HUES6 (cell line): Measurements from ENCODE around the gene CUEDC1.
A peak's percentile ranks its signal among the peaks of the same experiment; 100 is the strongest.

ENCODE experiments used
- H3K27ac ChIP-seq: 2 replicates; pipeline ENCODE4 v1.7.0; 2013; ENCODE audit warnings: low read depth, mild to moderate bottlenecking, low read length, inconsistent platforms
- H3K27me3 ChIP-seq: 2 replicates; pipeline ENCODE4 v1.6.1; 2013; ENCODE audit warnings: low read length; ENCODE audit not compliant: control insufficient read depth, insufficient read depth
- H3K36me3 ChIP-seq: 2 replicates; pipeline ENCODE4 v1.6.1; 2013; ENCODE audit warnings: low read length; ENCODE audit not compliant: control insufficient read depth, insufficient read depth
- H3K4me1 ChIP-seq: 2 replicates; pipeline ENCODE4 v1.6.1; 2013; ENCODE audit warnings: low read length; ENCODE audit not compliant: control insufficient read depth, insufficient read depth
- H3K4me3 ChIP-seq: 2 replicates; pipeline ENCODE4 v1.5.1; 2013; ENCODE audit warnings: low read depth, low read length
- H3K9ac ChIP-seq: one replicate; pipeline ENCODE4 v1.6.1; 2013; ENCODE audit warnings: mild to moderate bottlenecking, low read length
- H3K9me3 ChIP-seq: 2 replicates; pipeline ENCODE4 v1.6.1; 2013; ENCODE audit warnings: low read depth, low read length; ENCODE audit not compliant: control insufficient read depth, insufficient read depth

The CUEDC1 gene

DNA sequence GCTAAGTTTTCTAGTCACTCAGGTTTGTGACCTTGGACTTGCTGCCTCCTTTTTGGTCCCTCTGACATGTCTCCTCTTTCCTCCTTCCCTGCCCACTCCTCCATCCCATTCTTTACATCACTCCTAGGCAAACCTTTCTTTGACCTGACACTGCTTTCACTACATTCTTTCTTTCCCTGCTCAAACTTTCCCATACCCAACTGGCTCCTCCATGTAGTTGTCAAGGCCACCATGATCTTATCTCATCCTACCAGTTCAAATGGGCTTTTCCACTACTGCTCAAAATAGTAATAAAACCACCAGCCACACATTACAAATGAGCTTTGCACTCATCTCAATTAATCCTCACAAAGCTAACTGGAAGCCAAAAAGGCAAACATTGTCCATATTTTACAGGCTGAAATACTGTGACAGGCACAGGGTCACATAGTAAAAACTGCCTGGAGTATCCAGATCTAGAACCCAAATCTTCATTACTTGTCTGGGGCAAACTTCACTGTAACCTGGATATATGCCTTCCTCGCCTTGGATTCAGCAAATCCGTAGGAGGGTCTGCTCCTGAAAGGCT lies 119.8 kb downstream of the CUEDC1 start:
- H3K27ac ChIP-seq = no peak overlapping the region
- no peaks in the 10 kb centered on the region for H3K27me3 ChIP-seq
- peaks cover 19% of the 10 kb centered on the region for H3K4me1 ChIP-seq
- H3K36me3 ChIP-seq = peaks cover 26% of the 10 kb centered on the region
- H3K4me3 ChIP-seq = no peak overlapping the region
- no peaks in the 10 kb centered on the region for H3K9me3 ChIP-seq
- H3K9ac ChIP-seq = no peak overlapping the region

DNA sequence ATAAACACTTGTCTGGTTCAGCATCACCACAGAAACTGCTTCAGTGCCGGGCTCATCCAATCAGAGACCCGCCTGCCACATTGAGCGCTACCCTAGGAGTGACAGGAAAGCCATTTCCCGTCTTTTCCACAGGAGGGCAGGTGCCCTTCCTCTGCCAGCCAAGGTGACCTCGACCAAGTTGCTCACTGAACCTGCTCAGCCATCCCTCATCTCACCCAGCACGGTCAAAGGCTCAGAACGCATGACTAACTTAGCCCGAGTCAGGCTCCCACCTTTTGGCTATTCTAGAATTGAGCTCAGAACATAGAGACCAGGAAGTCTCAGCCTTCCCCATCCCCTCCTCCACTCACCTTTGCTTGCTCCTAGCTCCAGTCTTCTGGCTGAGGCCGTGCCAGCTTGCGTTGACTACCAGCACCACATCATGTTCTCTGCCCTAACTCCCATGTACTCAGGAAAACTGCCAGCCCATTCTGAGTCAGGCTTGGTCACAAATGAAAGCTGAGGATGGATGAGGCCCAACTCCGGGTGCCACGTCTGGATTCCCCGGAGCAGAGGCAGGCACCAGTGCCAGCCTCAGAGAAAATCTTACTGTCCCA lies 121.0 kb downstream of the CUEDC1 start:
- Histone ChIP-seq H3K4me1 (peaks cover 19% of the 10 kb centered on the region), H3K36me3 (peaks cover 16% of the 10 kb centered on the region), H3K4me3 (no peak overlapping the region), H3K9ac (no peak overlapping the region), H3K27ac (no peak overlapping the region), H3K9me3 (no peaks in the 10 kb centered on the region), H3K27me3 (no peaks in the 10 kb centered on the region)

DNA sequence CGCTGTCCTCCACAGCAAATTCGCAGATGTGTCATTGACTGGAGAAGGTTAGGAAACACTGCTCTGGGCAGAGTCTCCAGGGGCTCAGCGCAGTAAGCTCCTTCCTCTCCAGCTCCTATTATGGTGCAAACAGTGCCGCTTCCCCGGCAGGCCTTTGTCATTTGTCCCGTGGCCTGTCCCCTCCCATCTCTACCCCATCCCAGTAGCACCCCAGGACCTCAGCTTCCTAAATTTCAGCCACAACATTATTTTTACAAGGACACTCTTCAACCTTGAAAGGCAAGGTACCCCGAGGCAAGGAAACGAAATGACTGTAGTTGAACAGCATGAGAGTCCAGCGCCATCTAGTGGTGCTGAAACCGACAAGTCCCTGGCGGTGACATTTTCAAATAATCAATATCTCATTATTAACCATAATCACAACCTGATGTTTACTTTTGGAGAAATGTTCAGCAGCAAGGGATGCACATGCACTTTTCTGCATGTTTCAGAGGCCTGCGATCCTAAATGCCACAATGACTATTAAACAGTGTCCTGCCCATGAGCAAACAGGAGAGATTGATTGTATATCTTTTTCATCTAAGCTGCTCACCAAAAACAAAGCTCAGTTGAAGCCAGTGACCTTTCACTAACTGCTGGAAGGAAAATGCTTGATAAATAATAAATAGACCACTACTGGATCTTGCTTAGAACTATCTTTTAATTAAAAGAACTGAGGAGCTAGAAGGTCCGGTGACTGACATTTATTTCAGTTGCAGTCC lies 121.9 kb downstream of the CUEDC1 start:
- Histone ChIP-seq H3K27ac (no peak overlapping the region), H3K9me3 (no peaks in the 10 kb centered on the region), H3K4me3 (peak overlapping the region; percentile 58), H3K4me1 (peaks cover 19% of the 10 kb centered on the region), H3K36me3 (peaks cover 7% of the 10 kb centered on the region), H3K9ac (peak overlapping the region; percentile 47), H3K27me3 (no peaks in the 10 kb centered on the region)

DNA sequence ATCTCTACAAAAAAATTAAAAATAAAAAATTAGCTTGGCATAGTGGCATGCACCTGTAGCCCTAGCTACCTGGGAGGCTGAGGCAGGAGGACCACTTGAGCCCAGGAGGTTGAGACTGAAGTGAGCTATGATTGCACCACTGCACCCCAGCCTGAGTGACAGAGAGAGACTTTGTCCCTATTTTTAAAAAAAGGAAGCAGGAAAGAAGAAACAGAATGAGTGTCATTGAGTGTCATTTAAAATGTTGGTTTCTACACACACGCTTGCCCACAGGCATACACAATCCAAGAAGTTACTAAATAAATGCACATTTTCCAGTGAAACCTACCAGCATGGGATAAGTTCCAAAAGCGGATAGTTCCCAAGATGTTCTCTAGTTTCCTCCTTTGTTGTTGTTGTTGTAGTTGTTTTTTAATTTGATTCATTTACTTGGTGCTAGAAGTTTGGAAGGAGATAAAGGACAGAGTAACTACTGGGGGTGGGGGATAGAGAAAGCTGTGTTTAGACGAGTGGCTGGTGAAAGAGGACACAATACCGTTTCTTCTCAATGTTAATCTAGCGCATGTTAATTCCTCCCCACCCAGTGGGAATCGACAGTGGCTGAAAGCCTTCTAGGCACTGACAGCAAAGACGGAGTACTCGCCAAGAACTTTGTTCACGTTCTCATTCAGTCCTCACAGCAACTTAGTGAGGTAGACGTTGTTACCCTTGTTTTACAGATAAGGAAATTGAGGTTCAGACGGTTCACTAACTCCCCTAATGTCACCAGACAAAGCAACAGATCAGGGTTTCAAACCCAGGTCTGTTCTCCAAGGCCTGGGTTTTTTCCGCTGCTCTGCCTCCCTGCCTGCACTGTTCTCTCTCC lies 122.7 kb downstream of the CUEDC1 start:
- Histone ChIP-seq H3K27ac (no peak overlapping the region), H3K4me3 (peak overlapping the region; percentile 58), H3K27me3 (no peaks in the 10 kb centered on the region), H3K4me1 (peaks cover 19% of the 10 kb centered on the region), H3K36me3 (peaks cover 5% of the 10 kb centered on the region), H3K9ac (peak overlapping the region; percentile 47), H3K9me3 (no peaks in the 10 kb centered on the region)

DNA sequence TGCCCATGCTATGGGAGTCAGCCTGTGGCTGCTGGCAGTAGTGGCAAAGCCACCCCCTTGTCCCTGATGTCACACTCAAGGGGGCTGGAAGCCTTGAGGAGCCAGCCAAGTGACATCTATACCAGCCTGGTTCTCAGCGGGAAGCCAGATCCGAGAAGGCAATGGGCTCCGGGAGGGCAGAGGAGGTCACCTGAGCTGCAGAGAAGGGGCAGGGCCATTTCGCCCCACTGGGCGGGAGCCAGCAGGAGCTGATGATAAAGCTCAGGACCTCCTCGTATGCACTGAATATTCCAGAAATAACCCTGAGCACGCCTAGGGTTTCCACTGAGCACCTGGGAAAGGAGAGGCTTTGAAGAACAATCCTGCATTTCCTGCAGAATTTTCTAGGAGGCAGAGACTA lies 124.3 kb downstream of the CUEDC1 start:
- Histone ChIP-seq H3K9ac (no peak overlapping the region), H3K4me3 (no peak overlapping the region), H3K36me3 (no peaks in the 10 kb centered on the region), H3K27me3 (no peaks in the 10 kb centered on the region), H3K4me1 (peaks cover 19% of the 10 kb centered on the region), H3K9me3 (no peaks in the 10 kb centered on the region), H3K27ac (no peak overlapping the region)

DNA sequence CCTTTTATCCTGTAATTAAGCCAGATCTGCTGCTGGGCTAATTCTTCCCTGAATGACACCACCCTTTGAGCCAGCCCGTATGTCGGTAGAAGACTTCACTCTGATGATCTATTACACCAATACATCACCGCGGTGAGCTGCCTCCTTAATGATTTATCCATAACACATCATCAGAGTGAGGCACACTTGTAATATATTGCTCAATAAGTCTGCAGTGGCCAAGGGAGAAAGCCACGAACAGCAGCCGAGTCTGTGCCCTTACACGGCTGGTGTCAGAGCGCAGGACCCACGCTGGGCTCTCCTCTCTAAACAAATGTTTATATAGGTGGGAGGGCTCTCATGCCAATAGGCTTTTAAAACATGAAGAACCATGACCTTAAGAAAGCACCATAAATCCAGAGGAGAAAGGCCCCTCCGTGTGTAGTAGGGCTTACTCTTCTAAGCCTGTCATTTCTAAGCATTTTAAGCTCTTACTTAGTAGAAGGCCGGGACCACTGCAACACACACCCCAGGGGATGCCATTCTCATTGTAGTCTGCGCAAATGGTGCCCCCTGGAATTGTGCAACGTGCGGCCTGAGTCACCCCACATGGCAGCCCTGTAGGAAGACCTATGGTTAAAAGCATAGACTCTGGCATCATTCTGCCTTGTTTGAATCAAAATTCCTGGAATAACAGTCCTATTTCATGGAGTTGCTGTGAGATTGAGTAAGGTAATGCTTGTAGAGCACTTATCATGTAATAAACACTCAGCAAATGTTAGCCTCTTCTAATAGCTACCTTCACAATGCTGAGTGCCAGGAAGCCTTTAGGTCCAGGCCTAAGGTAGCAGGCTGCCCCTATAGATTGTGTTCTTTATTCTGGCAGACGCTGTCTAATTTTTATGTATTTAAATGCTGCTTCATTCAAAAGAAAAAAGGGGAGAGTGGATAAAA lies 131.5 kb downstream of the CUEDC1 start:
- Histone ChIP-seq H3K27me3 (no peaks in the 10 kb centered on the region), H3K4me1 (no peaks in the 10 kb centered on the region), H3K4me3 (no peak overlapping the region), H3K9ac (no peak overlapping the region), H3K9me3 (no peaks in the 10 kb centered on the region), H3K36me3 (no peaks in the 10 kb centered on the region), H3K27ac (no peak overlapping the region)

DNA sequence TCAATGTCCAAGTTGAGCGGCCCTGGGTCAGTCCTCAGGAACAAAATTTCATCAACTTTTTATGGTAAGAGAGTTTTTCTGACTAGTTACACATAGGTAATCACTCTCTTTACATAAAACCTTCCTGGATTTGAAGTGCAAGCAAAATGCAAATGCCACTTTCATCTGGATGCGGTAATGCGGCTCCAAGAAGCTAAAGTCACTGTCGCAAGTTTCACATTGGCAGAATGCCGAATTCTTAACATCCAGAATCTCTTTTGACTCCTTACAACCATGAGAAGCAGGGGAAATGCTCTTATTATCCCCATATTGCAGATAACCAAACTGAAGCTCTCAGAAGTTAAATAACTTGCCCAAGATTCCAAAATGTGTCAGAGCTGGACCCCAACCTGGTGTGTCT lies 135.3 kb downstream of the CUEDC1 start:
- no peak overlapping the region for H3K9ac ChIP-seq
- no peak overlapping the region for H3K27ac ChIP-seq
- H3K9me3 ChIP-seq = no peaks in the 10 kb centered on the region
- H3K36me3 ChIP-seq = no peaks in the 10 kb centered on the region
- H3K4me1 ChIP-seq = no peaks in the 10 kb centered on the region
- H3K27me3 ChIP-seq = no peaks in the 10 kb centered on the region
- no peak overlapping the region for H3K4me3 ChIP-seq

DNA sequence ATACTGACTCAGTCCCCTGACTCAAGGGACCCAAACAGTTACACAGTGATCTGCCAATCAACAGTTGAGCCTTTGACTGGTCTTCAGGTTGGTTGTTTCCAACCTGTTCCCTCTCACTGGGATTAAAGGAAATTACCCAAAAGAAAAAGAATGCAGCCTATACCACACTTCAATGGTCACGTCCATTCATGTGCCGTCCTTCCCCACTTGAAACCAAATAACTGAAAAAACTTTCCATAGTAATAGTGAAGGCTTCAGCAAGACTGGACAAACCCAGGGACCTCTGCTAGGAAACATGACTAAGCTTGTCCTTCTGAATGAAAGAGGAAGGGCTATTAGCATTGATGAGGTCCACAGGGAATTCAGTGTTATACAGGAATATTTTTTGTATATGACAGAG lies 135.9 kb downstream of the CUEDC1 start:
- no peaks in the 10 kb centered on the region for H3K4me1 ChIP-seq
- no peaks in the 10 kb centered on the region for H3K9me3 ChIP-seq
- no peaks in the 10 kb centered on the region for H3K36me3 ChIP-seq
- no peaks in the 10 kb centered on the region for H3K27me3 ChIP-seq
- H3K9ac ChIP-seq = no peak overlapping the region
- no peak overlapping the region for H3K27ac ChIP-seq
- no peak overlapping the region for H3K4me3 ChIP-seq

DNA sequence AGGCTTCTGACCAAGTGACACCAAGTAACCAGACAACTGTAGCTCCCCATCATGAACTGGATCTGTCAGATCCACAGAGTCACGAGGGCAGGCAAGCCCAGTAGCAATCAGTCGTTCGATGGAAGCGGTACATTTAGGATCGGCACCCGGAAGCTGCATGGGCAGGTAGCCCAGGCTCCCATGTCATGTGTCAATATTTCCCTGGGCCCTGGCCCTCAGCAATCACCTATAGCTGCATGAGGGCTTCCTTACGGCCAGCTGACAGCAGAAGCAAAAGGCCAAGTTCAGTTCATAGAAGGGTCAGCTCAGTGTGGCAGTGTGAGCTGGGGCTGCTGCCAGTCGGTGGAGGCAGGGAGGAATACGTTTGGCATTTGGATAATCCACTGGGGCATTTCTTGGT lies 137.1 kb downstream of the CUEDC1 start:
- Histone ChIP-seq H3K36me3 (no peaks in the 10 kb centered on the region), H3K9ac (no peak overlapping the region), H3K9me3 (no peaks in the 10 kb centered on the region), H3K27ac (no peak overlapping the region), H3K4me3 (no peak overlapping the region), H3K27me3 (no peaks in the 10 kb centered on the region), H3K4me1 (no peaks in the 10 kb centered on the region)

DNA sequence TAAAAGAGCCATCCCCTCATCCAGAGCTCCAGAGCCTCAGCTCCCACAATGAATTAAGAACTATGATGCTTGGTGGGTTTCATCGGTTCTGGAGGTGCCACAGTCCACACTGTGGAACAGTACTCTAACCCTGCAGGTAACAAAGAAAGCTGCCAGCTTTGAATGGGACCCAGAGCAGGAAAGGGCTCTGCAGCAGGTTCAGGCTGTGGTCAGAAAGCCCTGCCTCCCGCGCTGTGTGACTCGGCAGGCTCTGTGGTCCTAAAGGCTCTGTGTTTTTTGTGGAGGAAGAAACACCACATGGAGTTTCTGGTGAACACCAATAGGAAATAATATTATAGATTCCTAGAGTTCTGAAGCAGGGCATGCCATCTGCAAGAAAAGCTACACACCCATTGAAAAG lies 137.9 kb downstream of the CUEDC1 start:
- Histone ChIP-seq H3K36me3 (no peaks in the 10 kb centered on the region), H3K4me1 (no peaks in the 10 kb centered on the region), H3K27ac (no peak overlapping the region), H3K9ac (no peak overlapping the region), H3K9me3 (no peaks in the 10 kb centered on the region), H3K4me3 (no peak overlapping the region), H3K27me3 (no peaks in the 10 kb centered on the region)
